Type B pancreatic cell (in vitro differentiated cells): ENCODE data around the gene PCAT7. TPM values are rescaled to one million over a fixed set of nuclear protein-coding genes. Genes with fewer than 3 reads are reported as not detected.
A peak's percentile ranks its signal among the peaks of the same experiment; 100 is the strongest.

ENCODE experiments used
- DNase-seq: peaks from one replicate; pipeline ENCODE4 v3.0.0; 2021; ENCODE audit warnings: mixed read lengths; ENCODE audit not compliant: unreplicated experiment; ENCODE audit errors: extremely low spot score
- H3K27ac Mint-ChIP-seq: 2 replicates; pipeline ENCODE4 v1.8.0; 2021; ENCODE audit warnings: mild to moderate bottlenecking, mixed read lengths
- H3K27me3 Mint-ChIP-seq: 2 replicates; pipeline ENCODE4 v1.8.0; 2021; ENCODE audit warnings: mixed read lengths
- H3K36me3 Mint-ChIP-seq: 2 replicates; pipeline ENCODE4 v1.8.0; 2021; ENCODE audit warnings: mixed read lengths
- H3K4me1 Mint-ChIP-seq: one replicate; pipeline ENCODE4 v1.8.0; 2021; ENCODE audit warnings: mixed read lengths; ENCODE audit not compliant: unreplicated experiment
- H3K4me3 Mint-ChIP-seq: 2 replicates; pipeline ENCODE4 v1.8.0; 2021; ENCODE audit warnings: mild to moderate bottlenecking, mixed read lengths
- H3K9me3 Mint-ChIP-seq: 2 replicates; pipeline ENCODE4 v1.8.0; 2021; ENCODE audit warnings: mixed read lengths
- total RNA-seq: library from RNA; stranded (reverse); gene quantifications from 2 replicates; pipeline ENCODE4 v1.2.1, GENCODE V29; 2021; ENCODE audit warnings: low replicate concordance
- TF ChIP-seq, protein P1 (sequence below): fragments of 200-600 bp; sonication (generic); conservative IDR thresholded peaks from 2 replicates; pipeline ENCODE4 v1.5.0; 2021; ENCODE audit warnings: antibody characterized with exemption, mild to moderate bottlenecking

PCAT7 gene
- total RNA-seq, 1 donor from 2014 or later: 14.7 TPM

GRCh38 chr9:94613003-94613402 is 58.1 kb downstream of the PCAT7 start:
- Mint-ChIP-seq H3K4me1 (peaks cover 12% of the 10 kb centered on the region), H3K36me3 (no peaks in the 10 kb centered on the region), H3K9me3 (no peaks in the 10 kb centered on the region), H3K4me3 (no peak overlapping the region), H3K27ac (no peak overlapping the region), H3K27me3 (peaks cover 3% of the 10 kb centered on the region)
- DNase-seq: no peak
- TF ChIP-seq, protein P1, sequence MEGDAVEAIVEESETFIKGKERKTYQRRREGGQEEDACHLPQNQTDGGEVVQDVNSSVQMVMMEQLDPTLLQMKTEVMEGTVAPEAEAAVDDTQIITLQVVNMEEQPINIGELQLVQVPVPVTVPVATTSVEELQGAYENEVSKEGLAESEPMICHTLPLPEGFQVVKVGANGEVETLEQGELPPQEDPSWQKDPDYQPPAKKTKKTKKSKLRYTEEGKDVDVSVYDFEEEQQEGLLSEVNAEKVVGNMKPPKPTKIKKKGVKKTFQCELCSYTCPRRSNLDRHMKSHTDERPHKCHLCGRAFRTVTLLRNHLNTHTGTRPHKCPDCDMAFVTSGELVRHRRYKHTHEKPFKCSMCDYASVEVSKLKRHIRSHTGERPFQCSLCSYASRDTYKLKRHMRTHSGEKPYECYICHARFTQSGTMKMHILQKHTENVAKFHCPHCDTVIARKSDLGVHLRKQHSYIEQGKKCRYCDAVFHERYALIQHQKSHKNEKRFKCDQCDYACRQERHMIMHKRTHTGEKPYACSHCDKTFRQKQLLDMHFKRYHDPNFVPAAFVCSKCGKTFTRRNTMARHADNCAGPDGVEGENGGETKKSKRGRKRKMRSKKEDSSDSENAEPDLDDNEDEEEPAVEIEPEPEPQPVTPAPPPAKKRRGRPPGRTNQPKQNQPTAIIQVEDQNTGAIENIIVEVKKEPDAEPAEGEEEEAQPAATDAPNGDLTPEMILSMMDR: no peak

- TF ChIP-seq, protein P1: no peak
- no peaks in the 10 kb centered on the region for H3K36me3 Mint-ChIP-seq
- peaks cover 4% of the 10 kb centered on the region for H3K9me3 Mint-ChIP-seq
- peak overlapping the region; percentile 48 for H3K4me3 Mint-ChIP-seq
- H3K27me3 Mint-ChIP-seq: no peaks in the 10 kb centered on the region
- DNase-seq: no peak
- peak overlapping the region; percentile 94 for H3K27ac Mint-ChIP-seq
- peaks cover 9% of the 10 kb centered on the region for H3K4me1 Mint-ChIP-seq
These were observed 64.1 kb downstream of the PCAT7 start for GRCh38 chr9:94619026-94619425.

Other genes starting within 250 kb of the PCAT7 start
- not detected in 2 replicates for gene NUTM2F, start 226.4 kb upstream of the PCAT7 start, total RNA-seq
- gene FBP2, start 38.7 kb downstream of the PCAT7 start, total RNA-seq: not detected in 2 replicates
- 25.9 and 35.9 TPM in 2 replicates for gene FBP1, start 84.4 kb downstream of the PCAT7 start, total RNA-seq
- gene AOPEP, start 171.6 kb downstream of the PCAT7 start, total RNA-seq: 56.8 and 89.3 TPM in 2 replicates